H1 (cell line): ENCODE measurements around the gene CPM. TPM values are rescaled to one million over a fixed set of nuclear protein-coding genes. Genes with fewer than 3 reads are reported as not detected.

Experiments used
- CTCF ChIA-PET: fragments of 300-600 bp; sonication (Branson Sonifier 250); formaldehyde crosslinking; loops from one replicate; lab custom pipeline; 2021; ENCODE audit not compliant: partially characterized antibody; lab: Charles Lee
- POLR2A ChIA-PET: fragments of 300-600 bp; sonication (Branson Sonifier 250); formaldehyde crosslinking; loops from one replicate; lab custom pipeline; 2021; ENCODE audit warnings: inconsistent platforms; ENCODE audit not compliant: partially characterized antibody; lab: Charles Lee
- DNase-seq, 2 experiments: peaks; one replicate each; pipeline versions ENCODE4 v3.0.0 to v3.0.0-alpha.2; 2010 to 2022; ENCODE audit warnings: low spot score in 2 of 2, low read depth in 1 of 2, mixed read lengths in 1 of 2
- FAIRE-seq: peaks from 2 replicates; lab custom pipeline; 2011; peaks lifted over from hg19 to GRCh38; lab: Jason Lieb, UNC
- H2AFZ ChIP-seq: 2 replicates; pipeline ENCODE4 v1.8.1; 2012; ENCODE audit warnings: low read length, inconsistent platforms
- H2AK5ac ChIP-seq: 2 replicates; pipeline ENCODE4 v1.6.1; 2013; ENCODE audit warnings: low read depth, low read length
- H2BK120ac ChIP-seq: replicated peaks from 2 replicates; pipeline ENCODE3; 2013; ENCODE audit warnings: low read depth, low read length, inconsistent platforms
- H2BK12ac ChIP-seq: 2 replicates; pipeline ENCODE4 v1.6.1; 2013; ENCODE audit warnings: low read depth, low read length
- H2BK15ac ChIP-seq: 2 replicates; pipeline ENCODE4 v1.6.1; 2013; ENCODE audit warnings: low read length
- H2BK20ac ChIP-seq: 2 replicates; pipeline ENCODE4 v1.6.1; 2013; ENCODE audit warnings: low read length
- H2BK5ac ChIP-seq: 2 replicates; pipeline ENCODE4 v1.6.1; 2013; ENCODE audit warnings: low read depth, low read length
- H3K14ac ChIP-seq: 2 replicates; pipeline ENCODE4 v1.6.1; 2013; ENCODE audit warnings: inconsistent platforms; ENCODE audit not compliant: insufficient read length
- H3K18ac ChIP-seq: 2 replicates; pipeline ENCODE4 v1.6.1; 2013; ENCODE audit warnings: low read length; ENCODE audit errors: extremely low read depth
- H3K23ac ChIP-seq: 2 replicates; pipeline ENCODE4 v1.6.1; 2013; ENCODE audit warnings: inconsistent platforms; ENCODE audit not compliant: insufficient read length
- H3K23me2 ChIP-seq: 2 replicates; pipeline ENCODE4 v1.6.1; 2013; ENCODE audit warnings: low read depth, low read length
- H3K27ac ChIP-seq: 2 replicates; pipeline ENCODE4 v1.6.1; 2011; ENCODE audit warnings: low read depth, low read length, inconsistent platforms
- H3K27me3 ChIP-seq, 4 experiments: replicated peaks in 1 of 4; 1 replicate in 1 of 4; 2 replicates in 3 of 4; pipeline versions ENCODE4 v1.6.1 to v1.8.1; 2011 to 2013; ENCODE audit warnings: low read length in 3 of 4, mild to moderate bottlenecking in 3 of 4, inconsistent platforms in 2 of 4, mixed read lengths in 2 of 4, moderate library complexity in 1 of 4; ENCODE audit not compliant: control insufficient read depth in 3 of 4, insufficient read depth in 3 of 4; ENCODE audit errors: extremely low read depth in 1 of 4
- H3K36me3 ChIP-seq, 4 experiments: 2 replicates each; pipeline versions ENCODE4 v1.6.1 to v1.8.1; 2011 to 2013; ENCODE audit warnings: mild to moderate bottlenecking in 4 of 4, low read length in 3 of 4, moderate library complexity in 2 of 4, control low read depth in 1 of 4, inconsistent platforms in 1 of 4; ENCODE audit not compliant: insufficient read depth in 4 of 4, control insufficient read depth in 2 of 4
- H3K4ac ChIP-seq: replicated peaks from 2 replicates; pipeline ENCODE3; 2013; ENCODE audit warnings: low read length, low read depth, mixed read lengths, inconsistent platforms; ENCODE audit not compliant: insufficient read length
- H3K4me1 ChIP-seq, 4 experiments: replicated peaks in 1 of 4; 1 replicate in 1 of 4; 2 replicates in 3 of 4; pipeline versions ENCODE4 v1.6.1 to v1.8.1; 2011 to 2013; ENCODE audit warnings: low read length in 3 of 4, inconsistent platforms in 2 of 4, mixed read lengths in 1 of 4; ENCODE audit not compliant: insufficient read depth in 4 of 4, control insufficient read depth in 3 of 4
- H3K4me2 ChIP-seq, 2 experiments: 2 replicates each; pipeline versions ENCODE4 v1.6.1 to v1.8.1; 2011 to 2013; ENCODE audit warnings: low read depth in 2 of 2, low read length in 2 of 2, control low read depth in 1 of 2, inconsistent platforms in 1 of 2, mild to moderate bottlenecking in 1 of 2; ENCODE audit not compliant: insufficient read depth in 1 of 2
- H3K4me3 ChIP-seq, 4 experiments: fragments of 200-600, 300-600 bp in 1 of 4; sonication (generic), shearing (Covaris generic), sonication (Bioruptor Twin) in 1 of 4; 2 replicates each; pipeline versions ENCODE4 v1.5.1 to v1.8.1; 2011 to 2016; ENCODE audit warnings: low read length in 4 of 4, low read depth in 3 of 4, control low read depth in 2 of 4, inconsistent platforms in 2 of 4, mild to moderate bottlenecking in 2 of 4, mixed read lengths in 1 of 4, moderate library complexity in 1 of 4; ENCODE audit not compliant: insufficient read depth in 2 of 4; ENCODE audit errors: extremely low read depth in 1 of 4
- H3K56ac ChIP-seq: replicated peaks from 2 replicates; pipeline ENCODE3; 2013; ENCODE audit warnings: low read depth, mild to moderate bottlenecking, mixed read lengths, low read length, inconsistent platforms; ENCODE audit not compliant: insufficient read length
- H3K79me1 ChIP-seq: 2 replicates; pipeline ENCODE4 v1.6.1; 2013; ENCODE audit warnings: low read depth, low read length, control low read depth
- H3K79me2 ChIP-seq, 2 experiments: 2 replicates each; pipeline versions ENCODE4 v1.6.1 to v1.8.1; 2012 to 2013; ENCODE audit warnings: low read length in 2 of 2, mild to moderate bottlenecking in 2 of 2, inconsistent platforms in 1 of 2; ENCODE audit not compliant: insufficient read depth in 2 of 2, control insufficient read depth in 1 of 2
- H3K9ac ChIP-seq, 4 experiments: replicated peaks in 1 of 4; 1 replicate in 1 of 4; 2 replicates in 3 of 4; pipeline versions ENCODE4 v1.6.1 to v1.8.1; 2011 to 2013; ENCODE audit warnings: low read depth in 3 of 4, low read length in 3 of 4, control low read depth in 2 of 4, mild to moderate bottlenecking in 2 of 4, moderate library complexity in 2 of 4, inconsistent platforms in 1 of 4; ENCODE audit errors: extremely low read depth in 1 of 4
- H3K9me3 ChIP-seq, 2 experiments: 2 replicates each; pipeline versions ENCODE4 v1.6.1 to v1.8.1; 2012 to 2013; ENCODE audit warnings: mild to moderate bottlenecking in 2 of 2, moderate library complexity in 2 of 2, control low read depth in 1 of 2, inconsistent platforms in 1 of 2, low read depth in 1 of 2, low read length in 1 of 2, mixed read lengths in 1 of 2; ENCODE audit not compliant: insufficient read depth in 2 of 2
- H4K20me1 ChIP-seq, 2 experiments: replicated peaks in 1 of 2; 2 replicates each; pipeline versions ENCODE3 to v1.8.1; 2011 to 2013; ENCODE audit warnings: inconsistent platforms in 2 of 2, low read length in 2 of 2, mild to moderate bottlenecking in 1 of 2; ENCODE audit not compliant: insufficient read depth in 2 of 2, control insufficient read depth in 1 of 2
- H4K5ac ChIP-seq: 2 replicates; pipeline ENCODE4 v1.6.1; 2013; ENCODE audit warnings: low read length, low read depth, mixed read lengths, inconsistent platforms; ENCODE audit not compliant: insufficient read length
- H4K8ac ChIP-seq: 2 replicates; pipeline ENCODE4 v1.8.0; 2013; ENCODE audit warnings: mild to moderate bottlenecking, moderate library complexity, low read length, inconsistent platforms; ENCODE audit not compliant: insufficient read depth; ENCODE audit errors: extremely low read depth
- H4K91ac ChIP-seq: replicated peaks from 2 replicates; pipeline ENCODE3; 2013; ENCODE audit warnings: low read length, mixed read lengths, inconsistent platforms; ENCODE audit not compliant: insufficient read length
- BCL11A ChIP-seq, 2 experiments: IDR thresholded peaks; one replicate each; pipeline ENCODE4 v1.6.1; 2011; ENCODE audit warnings: low read depth in 2 of 2, low read length in 2 of 2, mild to moderate bottlenecking in 2 of 2
- BRCA1 ChIP-seq: IDR thresholded peaks from 2 replicates; pipeline ENCODE4 v1.6.1; 2012; ENCODE audit warnings: low read depth, low read length, improper control_type of control experiment
- CREB1 ChIP-seq: IDR thresholded peaks from 2 replicates; pipeline ENCODE4 v1.6.1; 2012; ENCODE audit warnings: inconsistent platforms
- EGR1 ChIP-seq: IDR thresholded peaks from 2 replicates; pipeline ENCODE4 v1.6.1; 2011; ENCODE audit warnings: low read depth, low read length, borderline replicate concordance
- JUN ChIP-seq: IDR thresholded peaks from 2 replicates; pipeline ENCODE4 v1.6.1; 2011; ENCODE audit warnings: low read depth, mild to moderate bottlenecking, improper control_type of control experiment, low read length
- KDM4A ChIP-seq: IDR thresholded peaks from one replicate; pipeline ENCODE4 v1.7.1; 2012; ENCODE audit warnings: low read depth, mild to moderate bottlenecking, moderate library complexity, low read length, inconsistent platforms; ENCODE audit not compliant: severe bottlenecking
- NRF1 ChIP-seq: IDR thresholded peaks from 2 replicates; pipeline ENCODE4 v1.6.1; 2011; ENCODE audit warnings: mild to moderate bottlenecking, low read depth, low read length, improper control_type of control experiment
- POU5F1 ChIP-seq: IDR thresholded peaks from 2 replicates; pipeline ENCODE4 v1.6.1; 2011; ENCODE audit warnings: low read depth, mild to moderate bottlenecking, low read length, moderate library complexity
- RBBP5 ChIP-seq: IDR thresholded peaks from 2 replicates; pipeline ENCODE4 v1.7.1; 2012; ENCODE audit warnings: low read depth, mild to moderate bottlenecking, inconsistent platforms, low read length, moderate library complexity, borderline replicate concordance
- RFX5 ChIP-seq: IDR thresholded peaks from 2 replicates; pipeline ENCODE4 v1.6.1; 2011; ENCODE audit warnings: low read depth, low read length, improper control_type of control experiment, borderline replicate concordance
- RNF2 ChIP-seq: fragments of 200-900, 300-1000 bp; sonication (generic); IDR thresholded peaks from 2 replicates; pipeline ENCODE4 v1.7.1; 2016; ENCODE audit warnings: borderline replicate concordance, low read depth, mild to moderate bottlenecking, antibody characterized with exemption, low read length; ENCODE audit not compliant: poor library complexity, severe bottlenecking; ENCODE audit errors: missing control alignments
- SAP30 ChIP-seq: fragments of 300-600 bp; sonication (generic); IDR thresholded peaks from 2 replicates; pipeline ENCODE4 v1.7.1; 2012; ENCODE audit warnings: low read length, moderate library complexity, mild to moderate bottlenecking, inconsistent platforms; ENCODE audit not compliant: insufficient read depth, insufficient replicate concordance
- SP1 ChIP-seq: IDR thresholded peaks from 2 replicates; pipeline ENCODE4 v1.6.1; 2011; ENCODE audit warnings: low read depth, low read length
- SUZ12 ChIP-seq: fragments of 200-600 bp; sonication (generic); IDR thresholded peaks from 2 replicates; pipeline ENCODE4 v1.6.1; 2012; ENCODE audit warnings: mild to moderate bottlenecking, inconsistent platforms, low read length, moderate library complexity, mixed read lengths
- WGBS, 2 experiments: shearing (Covaris generic) in 1 of 2; methylation state at CpG; one replicate each; pipeline versions ENCODE4 v1.1.6 to v1.1.7; 2013 to 2015; ENCODE audit warnings: low lambda C conversion rate in 2 of 2, mixed read lengths in 2 of 2, inconsistent platforms in 1 of 2, low coverage in 1 of 2, missing lambda C conversion rate in 1 of 2; ENCODE audit not compliant: insufficient replicate concordance in 2 of 2, insufficient coverage in 1 of 2, insufficient read length in 1 of 2; ENCODE audit errors: extremely low coverage in 1 of 2, missing lambda C conversion rate in 1 of 2; 5-methylcytosine and 5-hydroxymethylcytosine counted together
- polyA plus RNA-seq, 7 experiments: library from polyadenylated mRNA; depleted of rRNA in 3 of 7; stranded (reverse) in 5 of 7; unstranded in 2 of 7; fragments of >200 nt in 5 of 7; fragments of 200-250 nt in 2 of 7; gene quantifications; 1 replicate in 5 of 7; 2 replicates in 1 of 7; 4 replicates in 1 of 7; pipeline versions ENCODE4 v1.2.1 to v1.2.3, GENCODE V29; 2011 to 2013; ENCODE audit warnings: missing spikeins in 2 of 7, mixed read lengths in 2 of 7
- total RNA-seq: library from RNA; stranded (reverse); fragmentation: NEBNext Ultra II Directional; extraction: Animal tissue kit (Norgen Biotek cat#: 25700); gene quantifications from 2 replicates; pipeline ENCODE4 v1.2.1, GENCODE V29; 2021

The CPM gene
- total and polyA plus RNA-seq, 2 of the 8 experiments (the other 6 are each of a cell fraction or from before 2014, with no cell fraction given), result 0.33 to 3.1 TPM

DNA sequence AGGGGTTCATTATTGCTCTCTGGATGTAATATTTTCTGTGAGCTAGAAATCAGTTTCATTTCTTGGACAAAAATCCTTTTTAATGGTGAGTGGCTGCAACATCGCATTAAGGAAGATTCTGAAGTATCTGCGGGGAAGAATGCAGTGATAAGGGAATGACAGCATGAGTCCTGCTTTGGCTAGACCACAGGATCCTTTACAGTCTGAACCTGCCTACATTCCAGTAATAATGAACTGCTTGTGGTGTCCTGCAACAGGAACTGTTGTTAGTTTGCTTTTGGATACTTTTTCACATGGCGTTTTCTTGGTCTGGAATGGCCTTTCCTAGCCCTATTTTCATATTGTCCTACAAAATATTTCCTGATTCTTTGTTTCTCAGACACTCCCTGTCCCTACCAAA, 109.3 kb downstream of the CPM start:
- H3K79me2 ChIP-seq, result peaks cover 0 to 22% of the 10 kb centered on the region in 2 experiments; a peak in 2 of 4 replicates
- H4K91ac ChIP-seq, result no peak overlapping the region
- H3K4ac ChIP-seq, result no peak overlapping the region
- no peak overlapping the region for H2BK12ac ChIP-seq
- no peaks in the 10 kb centered on the region for H3K9me3 ChIP-seq
- H3K4me3 ChIP-seq, result no peak overlapping the region
- H4K8ac ChIP-seq, result no peak overlapping the region
- no peaks in the 10 kb centered on the region for H3K23me2 ChIP-seq
- H2AK5ac ChIP-seq, result no peak overlapping the region
- H3K4me2 ChIP-seq, result no peak overlapping the region
- H2BK15ac ChIP-seq, result no peak overlapping the region
- no peaks in the 10 kb centered on the region for H3K4me1 ChIP-seq
- no peak overlapping the region for H3K56ac ChIP-seq
- no peak overlapping the region for H3K9ac ChIP-seq
- ChIA-PET CTCF (interaction anchor here (0.6 to 1.6 kb wide), 2 partner anchors 21 to 729 kb away, joined by 3 read pairs; no protein-coding TSS in a partner anchor), POLR2A (interaction anchor here (2.7 to 6.0 kb wide), 2 partner anchors 11 to 16 kb away, joined by 20 to 41 read pairs; partner anchors contain the start of gene MDM2)
- no peak overlapping the region for H3K18ac ChIP-seq
- FAIRE-seq (no peak), DNase-seq (no peak)
- peaks cover 13 to 96% (median 55%) of the 10 kb centered on the region in 4 experiments for H3K36me3 ChIP-seq
- no peaks in the 10 kb centered on the region for H3K79me1 ChIP-seq
- no peak overlapping the region for H2BK120ac ChIP-seq
- H3K14ac ChIP-seq, result no peak overlapping the region
- no peak overlapping the region for H3K27ac ChIP-seq
- H4K20me1 ChIP-seq, result peaks cover 2 to 8% of the 10 kb centered on the region in 2 experiments
- no peak overlapping the region for H2BK5ac ChIP-seq
- no peak overlapping the region for H4K5ac ChIP-seq
- WGBS, 2 experiments, result 94% methylated on average over 3 of the region's 3 CpGs; no CpG with 5 or more reads in 1 of the 2 experiments
- H3K23ac ChIP-seq, result no peak overlapping the region
- no peak overlapping the region for H2AFZ ChIP-seq
- H2BK20ac ChIP-seq, result no peak overlapping the region
- no peaks in the 10 kb centered on the region for H3K27me3 ChIP-seq
- no peak for TF ChIP-seq RNF2
- TF ChIP-seq SAP30, result no peak
- no peak for TF ChIP-seq BRCA1
- TF ChIP-seq RBBP5, result no peak
- TF ChIP-seq NRF1, result no peak
- TF ChIP-seq BCL11A (IDR thresholded peaks at IDR 0.05; ENCODE audit: low read depth in 2 of 2, low read length in 2 of 2), result no peak
- no peak for TF ChIP-seq POU5F1
- no peak for TF ChIP-seq CREB1
- TF ChIP-seq KDM4A, result no peak
- TF ChIP-seq SP1, result no peak
- TF ChIP-seq SUZ12, result no peak
- no peak for TF ChIP-seq EGR1
- no peak for TF ChIP-seq RFX5
- no peak for TF ChIP-seq JUN
